GM06990 (cell line): ENCODE results near the gene PCDH19.

Experiments
- DNase-seq: peaks from one replicate; pipeline ENCODE4 v3.0.0-alpha.2; 2011; ENCODE audit not compliant: insufficient read length; ENCODE audit errors: extremely low read depth
- H3K27me3 ChIP-seq: replicated peaks from 2 replicates; pipeline ENCODE4 v1.6.0; 2011; ENCODE audit warnings: low read length; ENCODE audit not compliant: control insufficient read depth, insufficient read depth
- H3K36me3 ChIP-seq: 2 replicates; pipeline ENCODE4 v1.5.1; 2011; ENCODE audit warnings: low read length; ENCODE audit not compliant: control insufficient read depth, insufficient read depth
- H3K4me3 ChIP-seq: replicated peaks from 2 replicates; pipeline ENCODE4 v1.5.1; 2011; ENCODE audit warnings: low read depth, mild to moderate bottlenecking, control low read depth, low read length
- CTCF ChIP-seq: IDR thresholded peaks from 2 replicates; pipeline ENCODE4 v1.5.1; 2011; ENCODE audit warnings: low read length, control low read depth, mild to moderate bottlenecking, inconsistent platforms; ENCODE audit not compliant: insufficient read depth, poor library complexity, severe bottlenecking

PCDH19 gene

GRCh38 chrX:100247826-100248225 lies 162.2 kb downstream of the PCDH19 start:
- no peak for DNase-seq
- TF ChIP-seq CTCF: no peak
- Histone ChIP-seq H3K4me3 (no peak overlapping the region), H3K36me3 (no peaks in the 10 kb centered on the region), H3K27me3 (no peaks in the 10 kb centered on the region)

- Histone ChIP-seq H3K4me3 (no peak overlapping the region), H3K27me3 (no peaks in the 10 kb centered on the region), H3K36me3 (no peaks in the 10 kb centered on the region)
- DNase-seq: no peak
- no peak for TF ChIP-seq CTCF
These were observed 165.4 kb downstream of the PCDH19 start for GRCh38 chrX:100244681-100245080.
